WTC11 (cell line): ENCODE data around the gene S100A12.

ENCODE experiments used
- CREB1 ChIP-seq: sonication (generic); formaldehyde crosslinking; IDR thresholded peaks from 2 replicates; pipeline ENCODE4 v1.8.0; 2023; ENCODE audit warnings: mild to moderate bottlenecking, missing genetic modification reagents
- ETV6 ChIP-seq: sonication (generic); formaldehyde crosslinking; IDR thresholded peaks from 2 replicates; pipeline ENCODE4 v1.8.1; 2022; ENCODE audit warnings: mild to moderate bottlenecking, missing genetic modification reagents
- TF ChIP-seq, protein P1 (sequence below): sonication (generic); formaldehyde crosslinking; IDR thresholded peaks from 2 replicates; pipeline ENCODE4 v1.8.0; 2022; ENCODE audit warnings: missing genetic modification reagents
- TF ChIP-seq, protein P2 (sequence below): sonication (generic); formaldehyde crosslinking; IDR thresholded peaks from 2 replicates; pipeline ENCODE4 v1.8.0; 2022; ENCODE audit warnings: mild to moderate bottlenecking, missing genetic modification reagents
- TF ChIP-seq, protein P3 (sequence below): fragments of 200-600 bp; IDR thresholded peaks from 2 replicates; pipeline ENCODE4 v1.8.0; 2022; ENCODE audit warnings: antibody characterized with exemption

GRCh38 chr1:153361480-153362109, 13.8 kb downstream of the S100A12 start:
- TF ChIP-seq, protein P1, sequence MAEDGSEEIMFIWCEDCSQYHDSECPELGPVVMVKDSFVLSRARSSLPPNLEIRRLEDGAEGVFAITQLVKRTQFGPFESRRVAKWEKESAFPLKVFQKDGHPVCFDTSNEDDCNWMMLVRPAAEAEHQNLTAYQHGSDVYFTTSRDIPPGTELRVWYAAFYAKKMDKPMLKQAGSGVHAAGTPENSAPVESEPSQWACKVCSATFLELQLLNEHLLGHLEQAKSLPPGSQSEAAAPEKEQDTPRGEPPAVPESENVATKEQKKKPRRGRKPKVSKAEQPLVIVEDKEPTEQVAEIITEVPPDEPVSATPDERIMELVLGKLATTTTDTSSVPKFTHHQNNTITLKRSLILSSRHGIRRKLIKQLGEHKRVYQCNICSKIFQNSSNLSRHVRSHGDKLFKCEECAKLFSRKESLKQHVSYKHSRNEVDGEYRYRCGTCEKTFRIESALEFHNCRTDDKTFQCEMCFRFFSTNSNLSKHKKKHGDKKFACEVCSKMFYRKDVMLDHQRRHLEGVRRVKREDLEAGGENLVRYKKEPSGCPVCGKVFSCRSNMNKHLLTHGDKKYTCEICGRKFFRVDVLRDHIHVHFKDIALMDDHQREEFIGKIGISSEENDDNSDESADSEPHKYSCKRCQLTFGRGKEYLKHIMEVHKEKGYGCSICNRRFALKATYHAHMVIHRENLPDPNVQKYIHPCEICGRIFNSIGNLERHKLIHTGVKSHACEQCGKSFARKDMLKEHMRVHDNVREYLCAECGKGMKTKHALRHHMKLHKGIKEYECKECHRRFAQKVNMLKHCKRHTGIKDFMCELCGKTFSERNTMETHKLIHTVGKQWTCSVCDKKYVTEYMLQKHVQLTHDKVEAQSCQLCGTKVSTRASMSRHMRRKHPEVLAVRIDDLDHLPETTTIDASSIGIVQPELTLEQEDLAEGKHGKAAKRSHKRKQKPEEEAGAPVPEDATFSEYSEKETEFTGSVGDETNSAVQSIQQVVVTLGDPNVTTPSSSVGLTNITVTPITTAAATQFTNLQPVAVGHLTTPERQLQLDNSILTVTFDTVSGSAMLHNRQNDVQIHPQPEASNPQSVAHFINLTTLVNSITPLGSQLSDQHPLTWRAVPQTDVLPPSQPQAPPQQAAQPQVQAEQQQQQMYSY (CRISPR knock-in tag): no peak
- TF ChIP-seq, protein P2, sequence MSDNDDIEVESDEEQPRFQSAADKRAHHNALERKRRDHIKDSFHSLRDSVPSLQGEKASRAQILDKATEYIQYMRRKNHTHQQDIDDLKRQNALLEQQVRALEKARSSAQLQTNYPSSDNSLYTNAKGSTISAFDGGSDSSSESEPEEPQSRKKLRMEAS (CRISPR knock-in tag): no peak
- TF ChIP-seq, protein P3, sequence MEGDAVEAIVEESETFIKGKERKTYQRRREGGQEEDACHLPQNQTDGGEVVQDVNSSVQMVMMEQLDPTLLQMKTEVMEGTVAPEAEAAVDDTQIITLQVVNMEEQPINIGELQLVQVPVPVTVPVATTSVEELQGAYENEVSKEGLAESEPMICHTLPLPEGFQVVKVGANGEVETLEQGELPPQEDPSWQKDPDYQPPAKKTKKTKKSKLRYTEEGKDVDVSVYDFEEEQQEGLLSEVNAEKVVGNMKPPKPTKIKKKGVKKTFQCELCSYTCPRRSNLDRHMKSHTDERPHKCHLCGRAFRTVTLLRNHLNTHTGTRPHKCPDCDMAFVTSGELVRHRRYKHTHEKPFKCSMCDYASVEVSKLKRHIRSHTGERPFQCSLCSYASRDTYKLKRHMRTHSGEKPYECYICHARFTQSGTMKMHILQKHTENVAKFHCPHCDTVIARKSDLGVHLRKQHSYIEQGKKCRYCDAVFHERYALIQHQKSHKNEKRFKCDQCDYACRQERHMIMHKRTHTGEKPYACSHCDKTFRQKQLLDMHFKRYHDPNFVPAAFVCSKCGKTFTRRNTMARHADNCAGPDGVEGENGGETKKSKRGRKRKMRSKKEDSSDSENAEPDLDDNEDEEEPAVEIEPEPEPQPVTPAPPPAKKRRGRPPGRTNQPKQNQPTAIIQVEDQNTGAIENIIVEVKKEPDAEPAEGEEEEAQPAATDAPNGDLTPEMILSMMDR: no peak
- no peak for TF ChIP-seq CREB1 (CRISPR knock-in tag)
- TF ChIP-seq ETV6 (CRISPR knock-in tag): no peak
